Measurements from ENCODE around the gene MCEMP1.

MCEMP1 gene

DNA sequence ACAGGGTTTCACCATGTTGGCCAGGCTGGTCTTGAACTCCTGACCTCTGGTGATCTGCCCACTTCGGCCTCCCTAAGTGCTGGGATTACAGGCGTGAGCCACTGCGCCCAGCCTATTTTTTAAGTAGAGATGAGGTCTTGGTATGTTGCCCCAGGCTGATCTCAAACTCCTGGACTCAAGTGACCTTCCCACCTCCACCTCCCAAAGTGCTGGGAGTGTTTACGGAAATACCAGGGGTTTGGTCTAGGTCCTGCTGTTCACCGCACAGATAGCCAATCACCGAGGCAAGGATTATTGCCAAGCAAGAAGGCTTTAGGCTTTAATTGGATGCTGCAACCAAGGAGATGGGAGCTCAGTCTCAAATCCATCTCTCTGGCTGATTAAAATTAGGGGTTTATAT is 43.5 kb downstream of the MCEMP1 start:
- no peak overlapping the region for H3K4me3 ChIP-seq (ENCODE audit: low read depth in 1 of 5, low read length in 5 of 5)
- H3K9me3 ChIP-seq (ENCODE audit: control insufficient read depth in 5 of 5, low read length in 5 of 5) = peaks cover 2 to 11% (median 6%) of the 10 kb centered on the region in 5 donors
- H3K4me1 ChIP-seq (ENCODE audit: control insufficient read depth in 5 of 5, insufficient read depth in 5 of 5, low read length in 5 of 5) = peaks cover 0 to 8% (median 0%) of the 10 kb centered on the region in 5 donors
- peaks cover 0 to 15% (median 5%) of the 10 kb centered on the region in 5 donors for H3K27me3 ChIP-seq (ENCODE audit: control insufficient read depth in 5 of 5, insufficient read depth in 4 of 5, low read length in 5 of 5)
- no peak overlapping the region for H3K9ac ChIP-seq (ENCODE audit: low read length in 5 of 5)
- no peak overlapping the region for H3K27ac ChIP-seq (ENCODE audit: low read depth, low read length)
- no peaks in the 10 kb centered on the region for H3K36me3 ChIP-seq (ENCODE audit: control insufficient read depth in 5 of 5, insufficient read depth in 5 of 5, low read length in 5 of 5)

DNA sequence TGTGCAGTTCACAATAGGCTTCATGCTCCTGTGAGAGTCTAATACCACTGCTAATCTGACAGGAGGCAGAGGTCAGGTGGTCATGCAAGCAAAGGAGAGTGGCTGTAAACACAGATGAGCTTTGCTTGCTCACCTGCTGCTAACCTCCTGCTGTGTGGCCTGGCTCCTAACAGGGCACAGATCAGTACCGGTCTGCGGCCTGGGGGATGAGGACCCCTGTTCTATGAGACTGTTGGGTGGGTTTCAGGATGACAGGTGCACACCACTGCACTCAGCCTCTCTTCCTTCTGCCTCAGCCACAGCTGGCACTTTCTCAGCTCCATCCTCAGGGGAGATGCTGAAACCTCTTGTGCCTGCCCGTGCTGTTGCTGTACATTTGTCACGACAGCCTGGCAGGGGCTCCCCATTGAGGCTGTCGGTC is 45.4 kb downstream of the MCEMP1 start:
- peaks cover 0 to 15% (median 5%) of the 10 kb centered on the region in 5 donors for H3K27me3 ChIP-seq (ENCODE audit: control insufficient read depth in 5 of 5, insufficient read depth in 4 of 5, low read length in 5 of 5)
- H3K27ac ChIP-seq (ENCODE audit: low read depth, low read length) = no peak overlapping the region
- no peaks in the 10 kb centered on the region for H3K36me3 ChIP-seq (ENCODE audit: control insufficient read depth in 5 of 5, insufficient read depth in 5 of 5, low read length in 5 of 5)
- peaks cover 0 to 4% (median 0%) of the 10 kb centered on the region in 5 donors for H3K9me3 ChIP-seq (ENCODE audit: control insufficient read depth in 5 of 5, low read length in 5 of 5)
- no peak overlapping the region for H3K4me3 ChIP-seq (ENCODE audit: low read depth in 1 of 5, low read length in 5 of 5)
- no peak overlapping the region for H3K9ac ChIP-seq (ENCODE audit: low read length in 5 of 5)
- H3K4me1 ChIP-seq (ENCODE audit: control insufficient read depth in 5 of 5, insufficient read depth in 5 of 5, low read length in 5 of 5) = peaks cover 0 to 8% (median 0%) of the 10 kb centered on the region in 5 donors

DNA sequence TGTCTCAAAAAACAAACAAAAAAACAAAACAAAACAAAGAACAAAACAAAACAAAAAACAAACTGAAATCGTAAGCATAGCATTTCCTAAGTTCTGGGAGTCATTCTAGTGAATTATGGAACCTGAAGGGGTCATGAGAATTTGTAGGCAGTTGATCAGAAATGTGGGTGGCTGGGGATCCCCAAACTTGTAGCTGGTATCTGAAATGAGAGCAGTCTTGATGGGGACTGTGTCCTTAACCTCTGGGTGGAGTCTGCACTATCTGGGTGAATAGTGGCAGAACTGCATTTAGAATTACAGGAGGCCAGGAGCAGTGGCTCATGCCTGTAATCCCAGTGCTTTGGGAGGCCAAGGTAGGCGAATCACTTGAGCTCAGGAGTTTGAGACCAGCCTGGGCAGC is 48.9 kb downstream of the MCEMP1 start:
- H3K9ac ChIP-seq (ENCODE audit: low read length in 5 of 5) = no peak overlapping the region
- no peak overlapping the region for H3K4me3 ChIP-seq (ENCODE audit: low read depth in 1 of 5, low read length in 5 of 5)
- peaks cover 0 to 12% (median 6%) of the 10 kb centered on the region in 5 donors for H3K4me1 ChIP-seq (ENCODE audit: control insufficient read depth in 5 of 5, insufficient read depth in 5 of 5, low read length in 5 of 5)
- H3K36me3 ChIP-seq (ENCODE audit: control insufficient read depth in 5 of 5, insufficient read depth in 5 of 5, low read length in 5 of 5) = no peaks in the 10 kb centered on the region
- no peaks in the 10 kb centered on the region for H3K9me3 ChIP-seq (ENCODE audit: control insufficient read depth in 5 of 5, low read length in 5 of 5)
- H3K27me3 ChIP-seq (ENCODE audit: control insufficient read depth in 5 of 5, insufficient read depth in 4 of 5, low read length in 5 of 5) = peaks cover 17 to 31% (median 25%) of the 10 kb centered on the region in 5 donors
- no peak overlapping the region for H3K27ac ChIP-seq (ENCODE audit: low read depth, low read length)

DNA sequence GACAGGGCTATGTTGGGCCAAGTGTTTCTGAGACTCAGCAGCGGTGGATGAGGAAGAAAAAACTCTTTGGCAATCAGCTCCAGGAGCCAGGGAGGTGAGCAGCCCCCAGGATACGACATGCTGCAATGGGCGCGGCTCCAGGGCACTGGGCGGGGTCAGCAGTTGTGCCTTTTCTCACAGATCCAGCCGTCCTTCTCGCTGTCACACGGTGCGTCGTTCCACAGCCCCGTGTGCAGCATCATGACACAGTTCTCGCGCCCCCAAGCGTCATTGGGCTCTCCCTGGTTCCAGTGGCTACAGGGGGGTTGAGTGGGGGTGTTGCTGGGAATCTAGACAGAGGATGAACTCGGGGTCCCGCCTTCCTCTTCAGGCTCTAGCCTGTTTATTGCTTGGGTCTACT is 52.3 kb downstream of the MCEMP1 start:
- H3K27ac ChIP-seq (ENCODE audit: low read depth, low read length) = no peak overlapping the region
- H3K27me3 ChIP-seq (ENCODE audit: control insufficient read depth in 5 of 5, insufficient read depth in 4 of 5, low read length in 5 of 5) = peaks cover 26 to 38% (median 31%) of the 10 kb centered on the region in 5 donors
- no peaks in the 10 kb centered on the region for H3K9me3 ChIP-seq (ENCODE audit: control insufficient read depth in 5 of 5, low read length in 5 of 5)
- peaks cover 0 to 20% (median 6%) of the 10 kb centered on the region in 5 donors for H3K4me1 ChIP-seq (ENCODE audit: control insufficient read depth in 5 of 5, insufficient read depth in 5 of 5, low read length in 5 of 5)
- H3K36me3 ChIP-seq (ENCODE audit: control insufficient read depth in 5 of 5, insufficient read depth in 5 of 5, low read length in 5 of 5) = no peaks in the 10 kb centered on the region
- no peak overlapping the region for H3K4me3 ChIP-seq (ENCODE audit: low read depth in 1 of 5, low read length in 5 of 5)
- H3K9ac ChIP-seq (ENCODE audit: low read length in 5 of 5) = no peak overlapping the region
